Measurements from ENCODE around the gene SEMA6A.

DNA sequence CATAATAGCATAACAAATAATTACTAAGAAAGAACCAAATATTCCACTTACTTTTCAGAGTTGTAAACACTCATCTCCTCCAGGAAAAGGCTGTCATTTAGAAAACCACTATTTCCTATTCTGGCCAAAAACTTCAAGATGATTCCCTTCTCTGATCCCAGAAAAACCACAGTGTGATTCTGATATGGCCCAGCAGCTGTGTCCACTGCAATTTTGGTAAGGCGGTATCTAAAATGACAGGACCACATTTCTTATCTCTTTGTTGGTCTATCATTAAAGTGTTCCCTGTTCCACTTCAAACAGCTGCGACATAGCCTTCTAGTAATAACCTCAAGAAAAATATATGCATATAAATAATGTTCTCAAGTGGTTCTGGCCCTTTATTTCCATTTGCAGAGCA lies 96.1 kb downstream of the SEMA6A start:
- TF ChIP-seq POLR2AphosphoS5 (IDR thresholded peaks at IDR 0.05; ENCODE audit: low read depth), result no peak
- TF ChIP-seq, protein P1, sequence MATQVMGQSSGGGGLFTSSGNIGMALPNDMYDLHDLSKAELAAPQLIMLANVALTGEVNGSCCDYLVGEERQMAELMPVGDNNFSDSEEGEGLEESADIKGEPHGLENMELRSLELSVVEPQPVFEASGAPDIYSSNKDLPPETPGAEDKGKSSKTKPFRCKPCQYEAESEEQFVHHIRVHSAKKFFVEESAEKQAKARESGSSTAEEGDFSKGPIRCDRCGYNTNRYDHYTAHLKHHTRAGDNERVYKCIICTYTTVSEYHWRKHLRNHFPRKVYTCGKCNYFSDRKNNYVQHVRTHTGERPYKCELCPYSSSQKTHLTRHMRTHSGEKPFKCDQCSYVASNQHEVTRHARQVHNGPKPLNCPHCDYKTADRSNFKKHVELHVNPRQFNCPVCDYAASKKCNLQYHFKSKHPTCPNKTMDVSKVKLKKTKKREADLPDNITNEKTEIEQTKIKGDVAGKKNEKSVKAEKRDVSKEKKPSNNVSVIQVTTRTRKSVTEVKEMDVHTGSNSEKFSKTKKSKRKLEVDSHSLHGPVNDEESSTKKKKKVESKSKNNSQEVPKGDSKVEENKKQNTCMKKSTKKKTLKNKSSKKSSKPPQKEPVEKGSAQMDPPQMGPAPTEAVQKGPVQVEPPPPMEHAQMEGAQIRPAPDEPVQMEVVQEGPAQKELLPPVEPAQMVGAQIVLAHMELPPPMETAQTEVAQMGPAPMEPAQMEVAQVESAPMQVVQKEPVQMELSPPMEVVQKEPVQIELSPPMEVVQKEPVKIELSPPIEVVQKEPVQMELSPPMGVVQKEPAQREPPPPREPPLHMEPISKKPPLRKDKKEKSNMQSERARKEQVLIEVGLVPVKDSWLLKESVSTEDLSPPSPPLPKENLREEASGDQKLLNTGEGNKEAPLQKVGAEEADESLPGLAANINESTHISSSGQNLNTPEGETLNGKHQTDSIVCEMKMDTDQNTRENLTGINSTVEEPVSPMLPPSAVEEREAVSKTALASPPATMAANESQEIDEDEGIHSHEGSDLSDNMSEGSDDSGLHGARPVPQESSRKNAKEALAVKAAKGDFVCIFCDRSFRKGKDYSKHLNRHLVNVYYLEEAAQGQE (IDR thresholded peaks at IDR 0.05; ENCODE audit: insufficient replicate concordance, low read depth), result no peak
